HepG2 (cell line): ENCODE measurements around the gene AMDHD1. TPM values are rescaled to one million over a fixed set of nuclear protein-coding genes. Genes with fewer than 3 reads are reported as not detected.

Experiments
- RXRA ChIP-seq: sonication (generic); formaldehyde crosslinking; IDR thresholded peaks from 2 replicates; pipeline ENCODE4 v1.5.1; 2020; ENCODE audit warnings: missing genetic modification reagents
- SALL1 ChIP-seq: sonication (generic); formaldehyde crosslinking; IDR thresholded peaks from 2 replicates; pipeline ENCODE4 v1.8.0; 2022; ENCODE audit warnings: mild to moderate bottlenecking, missing genetic modification reagents
- TARDBP ChIP-seq: sonication (generic); formaldehyde crosslinking; IDR thresholded peaks from 2 replicates; pipeline ENCODE4 v1.8.0; 2022; ENCODE audit warnings: mild to moderate bottlenecking, missing genetic modification reagents
- ZEB1 ChIP-seq: IDR thresholded peaks from 2 replicates; pipeline ENCODE4 v1.6.1; 2012; ENCODE audit warnings: mild to moderate bottlenecking, low read depth, inconsistent platforms; ENCODE audit not compliant: insufficient replicate concordance
- ZFP37 ChIP-seq: sonication (generic); formaldehyde crosslinking; IDR thresholded peaks from 2 replicates; pipeline ENCODE4 v1.4.0; 2020; ENCODE audit warnings: missing genetic modification reagents, borderline replicate concordance
- ZNF331 ChIP-seq: sonication (generic); formaldehyde crosslinking; IDR thresholded peaks from 2 replicates; pipeline ENCODE4 v1.4.0; 2020; ENCODE audit warnings: missing genetic modification reagents
- ZNF431 ChIP-seq: sonication (generic); formaldehyde crosslinking; IDR thresholded peaks from 2 replicates; pipeline ENCODE4 v1.9.0; 2022; ENCODE audit warnings: missing genetic modification reagents, low read depth, mild to moderate bottlenecking, borderline replicate concordance
- ZNF546 ChIP-seq: sonication (generic); formaldehyde crosslinking; conservative IDR thresholded peaks from 2 replicates; pipeline ENCODE4 v1.8.1; 2023; ENCODE audit warnings: mild to moderate bottlenecking, missing genetic modification reagents
- ZNF747 ChIP-seq: sonication (generic); formaldehyde crosslinking; IDR thresholded peaks from 2 replicates; pipeline ENCODE4 v1.8.1; 2023; ENCODE audit warnings: missing genetic modification reagents, mild to moderate bottlenecking, borderline replicate concordance
- polyA plus RNA-seq, 8 experiments: library from polyadenylated mRNA; depleted of rRNA in 3 of 8; stranded (reverse) in 7 of 8; unstranded in 1 of 8; fragments of >200 nt; fragmentation: Illumina TruSeq in 4 of 8; extraction: Trizol in 4 of 8; gene quantifications; 2 replicates each; pipeline versions ENCODE4 v1.2.1 to v1.2.3, GENCODE V29; 2011 to 2016; ENCODE audit warnings: low read depth in 4 of 8, missing spikeins in 1 of 8, mixed read lengths in 1 of 8; ENCODE audit not compliant: insufficient read depth in 1 of 8
- total RNA-seq, 5 experiments: library from RNA; depleted of rRNA; stranded (reverse); fragments of >200 nt; fragmentation: Illumina TruSeq; extraction: Trizol; gene quantifications; 2 replicates each; pipeline ENCODE4 v1.2.3, GENCODE V29; 2016; ENCODE audit warnings: low read depth in 1 of 5
- TF ChIP-seq, protein P1 (sequence below): sonication (generic); formaldehyde crosslinking; IDR thresholded peaks from 2 replicates; pipeline ENCODE4 v1.4.0; 2020; ENCODE audit warnings: missing genetic modification reagents
- TF ChIP-seq, protein P2 (sequence below): sonication (generic); formaldehyde crosslinking; IDR thresholded peaks from 2 replicates; pipeline ENCODE4 v1.4.0; 2020; ENCODE audit warnings: missing genetic modification reagents
- TF ChIP-seq, protein P3 (sequence below): IDR thresholded peaks from 2 replicates; pipeline ENCODE4 v1.6.1; 2016; ENCODE audit warnings: low read depth, missing genetic modification reagents, missing compliant biosample characterization
- TF ChIP-seq, protein P4 (sequence below): IDR thresholded peaks from 2 replicates; pipeline ENCODE4 v1.6.1; 2012; ENCODE audit warnings: inconsistent platforms
- TF ChIP-seq, protein P5 (sequence below): sonication (generic); formaldehyde crosslinking; IDR thresholded peaks from 2 replicates; pipeline ENCODE4 v1.4.0; 2020; ENCODE audit warnings: missing genetic modification reagents
- TF ChIP-seq, protein P6 (sequence below): sonication (generic); formaldehyde crosslinking; IDR thresholded peaks from 2 replicates; pipeline ENCODE4 v1.4.0; 2020; ENCODE audit warnings: low read depth, missing genetic modification reagents

Gene AMDHD1
- total and polyA plus RNA-seq, 2 of the 13 experiments (the other 11 are each of a cell fraction or from before 2014, with no cell fraction given): 6.5 to 29.6 TPM

DNA sequence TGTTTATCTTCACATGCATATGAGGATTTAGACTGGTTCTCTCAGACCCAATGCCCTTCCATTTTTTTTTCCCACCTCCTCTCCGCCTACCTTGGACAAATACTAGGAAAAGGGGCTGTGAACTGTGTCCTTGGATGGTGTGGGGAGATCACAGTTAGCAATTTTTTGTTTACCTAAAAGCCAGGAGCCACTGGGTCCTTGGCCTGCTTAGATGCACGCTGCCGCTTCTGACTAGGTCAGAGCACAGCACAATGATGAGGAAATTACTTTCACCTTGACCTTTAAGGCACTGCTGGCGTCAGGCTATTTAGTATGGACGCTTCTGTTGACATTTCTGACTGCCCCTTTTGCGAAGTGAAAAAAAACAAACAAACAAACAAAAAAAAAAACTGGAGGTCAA lies 2.6 kb upstream of the AMDHD1 start (continued):
- TF ChIP-seq, protein P1, sequence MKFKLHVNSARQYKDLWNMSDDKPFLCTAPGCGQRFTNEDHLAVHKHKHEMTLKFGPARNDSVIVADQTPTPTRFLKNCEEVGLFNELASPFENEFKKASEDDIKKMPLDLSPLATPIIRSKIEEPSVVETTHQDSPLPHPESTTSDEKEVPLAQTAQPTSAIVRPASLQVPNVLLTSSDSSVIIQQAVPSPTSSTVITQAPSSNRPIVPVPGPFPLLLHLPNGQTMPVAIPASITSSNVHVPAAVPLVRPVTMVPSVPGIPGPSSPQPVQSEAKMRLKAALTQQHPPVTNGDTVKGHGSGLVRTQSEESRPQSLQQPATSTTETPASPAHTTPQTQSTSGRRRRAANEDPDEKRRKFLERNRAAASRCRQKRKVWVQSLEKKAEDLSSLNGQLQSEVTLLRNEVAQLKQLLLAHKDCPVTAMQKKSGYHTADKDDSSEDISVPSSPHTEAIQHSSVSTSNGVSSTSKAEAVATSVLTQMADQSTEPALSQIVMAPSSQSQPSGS (CRISPR knock-in tag): peak; percentile 84
- TF ChIP-seq ZNF331 (CRISPR knock-in tag): peak; percentile 43; the same call in 1 of the 2 replicates
- TF ChIP-seq, protein P2, sequence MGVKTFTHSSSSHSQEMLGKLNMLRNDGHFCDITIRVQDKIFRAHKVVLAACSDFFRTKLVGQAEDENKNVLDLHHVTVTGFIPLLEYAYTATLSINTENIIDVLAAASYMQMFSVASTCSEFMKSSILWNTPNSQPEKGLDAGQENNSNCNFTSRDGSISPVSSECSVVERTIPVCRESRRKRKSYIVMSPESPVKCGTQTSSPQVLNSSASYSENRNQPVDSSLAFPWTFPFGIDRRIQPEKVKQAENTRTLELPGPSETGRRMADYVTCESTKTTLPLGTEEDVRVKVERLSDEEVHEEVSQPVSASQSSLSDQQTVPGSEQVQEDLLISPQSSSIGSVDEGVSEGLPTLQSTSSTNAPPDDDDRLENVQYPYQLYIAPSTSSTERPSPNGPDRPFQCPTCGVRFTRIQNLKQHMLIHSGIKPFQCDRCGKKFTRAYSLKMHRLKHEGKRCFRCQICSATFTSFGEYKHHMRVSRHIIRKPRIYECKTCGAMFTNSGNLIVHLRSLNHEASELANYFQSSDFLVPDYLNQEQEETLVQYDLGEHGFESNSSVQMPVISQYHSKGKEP (CRISPR knock-in tag): no peak
- TF ChIP-seq ZNF546 (CRISPR knock-in tag): no peak
- TF ChIP-seq, protein P3, sequence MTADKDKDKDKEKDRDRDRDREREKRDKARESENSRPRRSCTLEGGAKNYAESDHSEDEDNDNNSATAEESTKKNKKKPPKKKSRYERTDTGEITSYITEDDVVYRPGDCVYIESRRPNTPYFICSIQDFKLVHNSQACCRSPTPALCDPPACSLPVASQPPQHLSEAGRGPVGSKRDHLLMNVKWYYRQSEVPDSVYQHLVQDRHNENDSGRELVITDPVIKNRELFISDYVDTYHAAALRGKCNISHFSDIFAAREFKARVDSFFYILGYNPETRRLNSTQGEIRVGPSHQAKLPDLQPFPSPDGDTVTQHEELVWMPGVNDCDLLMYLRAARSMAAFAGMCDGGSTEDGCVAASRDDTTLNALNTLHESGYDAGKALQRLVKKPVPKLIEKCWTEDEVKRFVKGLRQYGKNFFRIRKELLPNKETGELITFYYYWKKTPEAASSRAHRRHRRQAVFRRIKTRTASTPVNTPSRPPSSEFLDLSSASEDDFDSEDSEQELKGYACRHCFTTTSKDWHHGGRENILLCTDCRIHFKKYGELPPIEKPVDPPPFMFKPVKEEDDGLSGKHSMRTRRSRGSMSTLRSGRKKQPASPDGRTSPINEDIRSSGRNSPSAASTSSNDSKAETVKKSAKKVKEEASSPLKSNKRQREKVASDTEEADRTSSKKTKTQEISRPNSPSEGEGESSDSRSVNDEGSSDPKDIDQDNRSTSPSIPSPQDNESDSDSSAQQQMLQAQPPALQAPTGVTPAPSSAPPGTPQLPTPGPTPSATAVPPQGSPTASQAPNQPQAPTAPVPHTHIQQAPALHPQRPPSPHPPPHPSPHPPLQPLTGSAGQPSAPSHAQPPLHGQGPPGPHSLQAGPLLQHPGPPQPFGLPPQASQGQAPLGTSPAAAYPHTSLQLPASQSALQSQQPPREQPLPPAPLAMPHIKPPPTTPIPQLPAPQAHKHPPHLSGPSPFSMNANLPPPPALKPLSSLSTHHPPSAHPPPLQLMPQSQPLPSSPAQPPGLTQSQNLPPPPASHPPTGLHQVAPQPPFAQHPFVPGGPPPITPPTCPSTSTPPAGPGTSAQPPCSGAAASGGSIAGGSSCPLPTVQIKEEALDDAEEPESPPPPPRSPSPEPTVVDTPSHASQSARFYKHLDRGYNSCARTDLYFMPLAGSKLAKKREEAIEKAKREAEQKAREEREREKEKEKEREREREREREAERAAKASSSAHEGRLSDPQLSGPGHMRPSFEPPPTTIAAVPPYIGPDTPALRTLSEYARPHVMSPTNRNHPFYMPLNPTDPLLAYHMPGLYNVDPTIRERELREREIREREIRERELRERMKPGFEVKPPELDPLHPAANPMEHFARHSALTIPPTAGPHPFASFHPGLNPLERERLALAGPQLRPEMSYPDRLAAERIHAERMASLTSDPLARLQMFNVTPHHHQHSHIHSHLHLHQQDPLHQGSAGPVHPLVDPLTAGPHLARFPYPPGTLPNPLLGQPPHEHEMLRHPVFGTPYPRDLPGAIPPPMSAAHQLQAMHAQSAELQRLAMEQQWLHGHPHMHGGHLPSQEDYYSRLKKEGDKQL: peak; percentile 94
- TF ChIP-seq ZNF431: peak; percentile 87; the same call in 1 of the 2 replicates
- peak; percentile 94; the same call in 1 of the 2 replicates for TF ChIP-seq RXRA (CRISPR knock-in tag)
- TF ChIP-seq ZFP37 (CRISPR knock-in tag): peak; percentile 57; the same call in 1 of the 2 replicates
- TF ChIP-seq, protein P4, sequence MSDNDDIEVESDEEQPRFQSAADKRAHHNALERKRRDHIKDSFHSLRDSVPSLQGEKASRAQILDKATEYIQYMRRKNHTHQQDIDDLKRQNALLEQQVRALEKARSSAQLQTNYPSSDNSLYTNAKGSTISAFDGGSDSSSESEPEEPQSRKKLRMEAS: peak; percentile 70
- peak; percentile 46 for TF ChIP-seq ZEB1
- TF ChIP-seq TARDBP: peak; percentile 95
- TF ChIP-seq, protein P5, sequence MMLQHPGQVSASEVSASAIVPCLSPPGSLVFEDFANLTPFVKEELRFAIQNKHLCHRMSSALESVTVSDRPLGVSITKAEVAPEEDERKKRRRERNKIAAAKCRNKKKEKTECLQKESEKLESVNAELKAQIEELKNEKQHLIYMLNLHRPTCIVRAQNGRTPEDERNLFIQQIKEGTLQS (CRISPR knock-in tag): peak; percentile 75
- peak; percentile 69; the same call in 1 of the 2 replicates for TF ChIP-seq ZNF747
- TF ChIP-seq, protein P6, sequence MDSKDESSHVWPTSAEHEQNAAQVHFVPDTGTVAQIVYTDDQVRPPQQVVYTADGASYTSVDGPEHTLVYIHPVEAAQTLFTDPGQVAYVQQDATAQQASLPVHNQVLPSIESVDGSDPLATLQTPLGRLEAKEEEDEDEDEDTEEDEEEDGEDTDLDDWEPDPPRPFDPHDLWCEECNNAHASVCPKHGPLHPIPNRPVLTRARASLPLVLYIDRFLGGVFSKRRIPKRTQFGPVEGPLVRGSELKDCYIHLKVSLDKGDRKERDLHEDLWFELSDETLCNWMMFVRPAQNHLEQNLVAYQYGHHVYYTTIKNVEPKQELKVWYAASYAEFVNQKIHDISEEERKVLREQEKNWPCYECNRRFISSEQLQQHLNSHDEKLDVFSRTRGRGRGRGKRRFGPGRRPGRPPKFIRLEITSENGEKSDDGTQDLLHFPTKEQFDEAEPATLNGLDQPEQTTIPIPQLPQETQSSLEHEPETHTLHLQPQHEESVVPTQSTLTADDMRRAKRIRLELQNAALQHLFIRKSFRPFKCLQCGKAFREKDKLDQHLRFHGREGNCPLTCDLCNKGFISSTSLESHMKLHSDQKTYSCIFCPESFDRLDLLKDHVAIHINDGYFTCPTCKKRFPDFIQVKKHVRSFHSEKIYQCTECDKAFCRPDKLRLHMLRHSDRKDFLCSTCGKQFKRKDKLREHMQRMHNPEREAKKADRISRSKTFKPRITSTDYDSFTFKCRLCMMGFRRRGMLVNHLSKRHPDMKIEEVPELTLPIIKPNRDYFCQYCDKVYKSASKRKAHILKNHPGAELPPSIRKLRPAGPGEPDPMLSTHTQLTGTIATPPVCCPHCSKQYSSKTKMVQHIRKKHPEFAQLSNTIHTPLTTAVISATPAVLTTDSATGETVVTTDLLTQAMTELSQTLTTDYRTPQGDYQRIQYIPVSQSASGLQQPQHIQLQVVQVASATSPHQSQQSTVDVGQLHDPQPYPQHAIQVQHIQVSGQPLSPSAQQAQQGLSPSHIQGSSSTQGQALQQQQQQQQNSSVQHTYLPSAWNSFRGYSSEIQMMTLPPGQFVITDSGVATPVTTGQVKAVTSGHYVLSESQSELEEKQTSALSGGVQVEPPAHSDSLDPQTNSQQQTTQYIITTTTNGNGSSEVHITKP (CRISPR knock-in tag): 0 out of 2 replicates have a peak, but pooled peaks have one; percentile 28
- peak; percentile 100 for TF ChIP-seq SALL1
